H9 (cell line): ENCODE data around the gene VWA1. TPM values are rescaled to one million over a fixed set of nuclear protein-coding genes. Genes with fewer than 3 reads are reported as not detected.

Experiments used
- DNase-seq: peaks from one replicate; pipeline ENCODE4 v3.0.0-alpha.2; 2017
- H2AFZ ChIP-seq: one replicate; pipeline ENCODE4 v1.6.1; 2013; ENCODE audit warnings: mild to moderate bottlenecking, low read length, control low read depth, moderate library complexity
- H2AK5ac ChIP-seq: 2 replicates; pipeline ENCODE4 v1.6.1; 2013; ENCODE audit warnings: low read length, control low read depth, mixed read lengths; ENCODE audit not compliant: insufficient read length
- H2BK120ac ChIP-seq: one replicate; pipeline ENCODE4 v1.6.1; 2013; ENCODE audit warnings: low read depth, mild to moderate bottlenecking, low read length, control low read depth, inconsistent platforms; ENCODE audit not compliant: poor library complexity, severe bottlenecking
- H2BK12ac ChIP-seq: 2 replicates; pipeline ENCODE4 v1.6.1; 2013; ENCODE audit warnings: low read length, control low read depth, mixed read lengths, low read depth; ENCODE audit not compliant: insufficient read length
- H2BK15ac ChIP-seq: 2 replicates; pipeline ENCODE4 v1.6.1; 2013; ENCODE audit warnings: low read depth, low read length, control low read depth
- H2BK20ac ChIP-seq: one replicate; pipeline ENCODE4 v1.6.1; 2013; ENCODE audit warnings: low read depth, mild to moderate bottlenecking, low read length, control low read depth, inconsistent platforms; ENCODE audit not compliant: poor library complexity, severe bottlenecking
- H2BK5ac ChIP-seq: 2 replicates; pipeline ENCODE4 v1.6.1; 2013; ENCODE audit warnings: low read length, control low read depth, mixed read lengths; ENCODE audit not compliant: insufficient read length
- H3K14ac ChIP-seq: 2 replicates; pipeline ENCODE4 v1.6.1; 2013; ENCODE audit warnings: low read length, control low read depth; ENCODE audit not compliant: insufficient read depth
- H3K18ac ChIP-seq: 2 replicates; pipeline ENCODE4 v1.6.1; 2013; ENCODE audit warnings: low read depth, mild to moderate bottlenecking, mixed read lengths, low read length, control low read depth; ENCODE audit not compliant: insufficient read length
- H3K23ac ChIP-seq: 2 replicates; pipeline ENCODE4 v1.6.1; 2013; ENCODE audit warnings: low read length, control low read depth, mixed read lengths, low read depth; ENCODE audit not compliant: insufficient read length
- H3K23me2 ChIP-seq: 2 replicates; pipeline ENCODE4 v1.6.1; 2013; ENCODE audit warnings: low read depth, mild to moderate bottlenecking, mixed read lengths, low read length, control low read depth; ENCODE audit not compliant: insufficient read length, poor library complexity, severe bottlenecking
- H3K27ac ChIP-seq: 2 replicates; pipeline ENCODE4 v1.5.1; 2013; ENCODE audit warnings: low read length, control low read depth, mixed read lengths, low read depth; ENCODE audit not compliant: insufficient read length
- H3K27me3 ChIP-seq: 2 replicates; pipeline ENCODE4 v1.6.1; 2013; ENCODE audit warnings: low read length, control low read depth, inconsistent platforms; ENCODE audit not compliant: insufficient read depth
- H3K4ac ChIP-seq: 2 replicates; pipeline ENCODE4 v1.6.1; 2013; ENCODE audit warnings: low read depth, mild to moderate bottlenecking, control low read depth, inconsistent platforms, low read length, moderate library complexity
- H3K4me1 ChIP-seq: 2 replicates; pipeline ENCODE4 v1.6.1; 2013; ENCODE audit warnings: low read length, control low read depth, inconsistent platforms; ENCODE audit not compliant: insufficient read depth
- H3K4me2 ChIP-seq: 2 replicates; pipeline ENCODE4 v1.6.1; 2013; ENCODE audit warnings: low read length, control low read depth, mixed read lengths; ENCODE audit not compliant: insufficient read length, insufficient read depth
- H3K56ac ChIP-seq: 2 replicates; pipeline ENCODE4 v1.6.1; 2013; ENCODE audit warnings: low read depth, mild to moderate bottlenecking, mixed read lengths, low read length, control low read depth; ENCODE audit not compliant: insufficient read length
- H3K79me1 ChIP-seq: 2 replicates; pipeline ENCODE4 v1.6.1; 2013; ENCODE audit warnings: low read depth, mild to moderate bottlenecking, moderate library complexity, low read length, control low read depth, inconsistent platforms; ENCODE audit not compliant: insufficient read depth, poor library complexity, severe bottlenecking
- H3K79me2 ChIP-seq: 2 replicates; pipeline ENCODE4 v1.6.1; 2013; ENCODE audit warnings: low read length, control low read depth, inconsistent platforms; ENCODE audit not compliant: insufficient read depth
- H3K9ac ChIP-seq: 2 replicates; pipeline ENCODE4 v1.6.1; 2013; ENCODE audit warnings: low read length, control low read depth, mixed read lengths; ENCODE audit not compliant: insufficient read length; ENCODE audit errors: extremely low read depth
- H3K9me3 ChIP-seq: one replicate; pipeline ENCODE4 v1.6.1; 2013; ENCODE audit warnings: low read depth, low read length, inconsistent platforms; ENCODE audit not compliant: control insufficient read depth
- H3T11ph ChIP-seq: one replicate; pipeline ENCODE4 v1.6.1; 2013; ENCODE audit warnings: mild to moderate bottlenecking, low read length, control low read depth, inconsistent platforms
- H4K20me1 ChIP-seq: one replicate; pipeline ENCODE4 v1.6.1; 2013; ENCODE audit not compliant: control insufficient read depth, insufficient read length, insufficient read depth
- H4K5ac ChIP-seq: 2 replicates; pipeline ENCODE4 v1.6.1; 2013; ENCODE audit warnings: low read depth, mild to moderate bottlenecking, mixed read lengths, low read length, control low read depth; ENCODE audit not compliant: insufficient read length
- H4K8ac ChIP-seq: replicated peaks from 2 replicates; pipeline ENCODE4 v1.6.1; 2013; ENCODE audit warnings: low read length, control low read depth, mixed read lengths, low read depth; ENCODE audit not compliant: insufficient read length
- H4K91ac ChIP-seq: 2 replicates; pipeline ENCODE4 v1.6.1; 2013; ENCODE audit warnings: low read depth, mild to moderate bottlenecking, moderate library complexity, mixed read lengths, low read length, control low read depth; ENCODE audit not compliant: insufficient read length
- H3K27ac Mint-ChIP-seq, 3 experiments: 2 replicates in 2 of 3; 3 replicates in 1 of 3; pipeline ENCODE4 v1.8.0; 2020 to 2021; ENCODE audit warnings: mixed read lengths in 3 of 3, mild to moderate bottlenecking in 1 of 3, moderate library complexity in 1 of 3
- H3K27me3 Mint-ChIP-seq: 2 replicates; pipeline ENCODE4 v1.8.0; 2021; ENCODE audit warnings: low read depth, mild to moderate bottlenecking, moderate library complexity, mixed read lengths
- H3K36me3 Mint-ChIP-seq, 3 experiments: 2 replicates in 2 of 3; 3 replicates in 1 of 3; pipeline ENCODE4 v1.8.0; 2020 to 2021; ENCODE audit warnings: low read depth in 3 of 3, mixed read lengths in 3 of 3; ENCODE audit not compliant: insufficient read depth in 1 of 3
- H3K4me1 Mint-ChIP-seq, 2 experiments: 2 replicates each; pipeline ENCODE4 v1.8.0; 2020; ENCODE audit warnings: mixed read lengths in 2 of 2
- H3K4me3 Mint-ChIP-seq, 2 experiments: 2 replicates in 1 of 2; 3 replicates in 1 of 2; pipeline ENCODE4 v1.8.0; 2020 to 2021; ENCODE audit warnings: mild to moderate bottlenecking in 2 of 2, mixed read lengths in 2 of 2, moderate library complexity in 1 of 2
- H3K9me3 Mint-ChIP-seq, 2 experiments: 2 replicates in 1 of 2; 3 replicates in 1 of 2; pipeline ENCODE4 v1.8.0; 2020; ENCODE audit warnings: mild to moderate bottlenecking in 2 of 2, mixed read lengths in 2 of 2, moderate library complexity in 1 of 2
- CTCF ChIP-seq: fragments of 200-600 bp; sonication (generic); conservative IDR thresholded peaks from 3 replicates; pipeline ENCODE4 v1.8.0; 2021; ENCODE audit warnings: antibody characterized with exemption, mild to moderate bottlenecking
- WGBS: extraction: QIAGEN DNeasy Blood & Tissue Kit; methylation state at CpG from one replicate; pipeline ENCODE4 v1.1.7; 2013; ENCODE audit warnings: missing lambda C conversion rate, low lambda C conversion rate, mixed read lengths; ENCODE audit not compliant: insufficient read length; ENCODE audit errors: extremely low coverage; 5-methylcytosine and 5-hydroxymethylcytosine counted together
- total RNA-seq: library from RNA; stranded (reverse); gene quantifications from 2 replicates; pipeline ENCODE4 v1.2.1, GENCODE V29; 2021

The VWA1 gene
- total RNA-seq, 1 experiment from 2014 or later = 57.1 TPM

DNA sequence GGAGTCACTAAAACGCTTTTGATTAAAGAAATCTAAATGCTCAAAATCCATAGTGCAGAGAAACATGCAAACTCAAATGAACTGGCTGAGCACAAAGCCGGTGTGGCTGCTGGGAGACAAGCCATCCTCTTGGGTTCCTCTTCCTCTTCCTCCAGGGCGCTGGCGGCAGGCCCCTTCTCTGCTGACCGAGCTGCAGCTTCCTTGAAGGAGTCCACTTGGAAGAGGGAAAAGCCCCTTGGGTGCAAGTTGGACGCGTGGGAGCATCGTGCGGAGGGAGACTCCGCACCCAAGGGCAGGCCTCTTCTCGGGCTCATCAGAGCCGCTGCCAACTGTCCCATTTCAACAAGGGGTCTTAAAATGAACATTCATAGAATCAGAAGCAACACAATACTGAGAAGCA, 44.3 kb upstream of the VWA1 start:
- Mint-ChIP-seq H3K36me3 (peaks cover 79 to 98% (median 96%) of the 10 kb centered on the region in 3 experiments), H3K27me3 (no peaks in the 10 kb centered on the region), H3K4me3 (no peak overlapping the region), H3K4me1 (no peaks in the 10 kb centered on the region), H3K27ac (no peak overlapping the region), H3K9me3 (no peaks in the 10 kb centered on the region)
- Histone ChIP-seq H2BK20ac (no peak overlapping the region), H2BK120ac (no peak overlapping the region), H3K79me2 (no peaks in the 10 kb centered on the region), H3T11ph (no peak overlapping the region), H2BK5ac (no peak overlapping the region), H2BK12ac (no peak overlapping the region), H3K27ac (no peak overlapping the region), H3K9ac (no peak overlapping the region), H2BK15ac (no peak overlapping the region), H3K23me2 (no peaks in the 10 kb centered on the region), H2AK5ac (no peak overlapping the region), H3K4ac (no peak overlapping the region), H3K18ac (no peak overlapping the region), H3K23ac (no peak overlapping the region), H3K27me3 (no peaks in the 10 kb centered on the region), H3K79me1 (no peaks in the 10 kb centered on the region), H4K91ac (no peak overlapping the region), H3K14ac (no peak overlapping the region), H3K56ac (no peak overlapping the region), H2AFZ (no peak overlapping the region), H3K9me3 (no peaks in the 10 kb centered on the region), H4K8ac (no peak overlapping the region), H4K5ac (no peak overlapping the region), H4K20me1 (no peaks in the 10 kb centered on the region), H3K4me1 (no peaks in the 10 kb centered on the region), H3K4me2 (no peak overlapping the region)
- WGBS = no CpG with 5 or more reads among the region's 12 CpGs
- TF ChIP-seq CTCF = no peak
- DNase-seq = no peak
